ENCODE measurements around the gene MAGEB17. TPM values are rescaled to one million over a fixed set of nuclear protein-coding genes. Genes with fewer than 3 reads are reported as not detected.
A peak's percentile ranks its signal among the peaks of the same experiment; 100 is the strongest.

MAGEB17 gene
- total and polyA plus RNA-seq, 2 donors (not counting 1 experiment from before 2014, with no cell fraction given), result 0.10 TPM; not detected in 1

GRCh38 chrX:16137416-16138107 lies 29.7 kb upstream of the MAGEB17 start:
- H3K4me3 ChIP-seq (replicated peaks in 1 of 4; ENCODE audit: control extremely low read depth in 1 of 4, insufficient read depth in 1 of 4, low read depth in 3 of 4, low read length in 4 of 4), result no peak overlapping the region
- no peak overlapping the region for H3K9ac ChIP-seq (ENCODE audit: insufficient read depth, low read length)
- no peaks in the 10 kb centered on the region for H3K36me3 ChIP-seq (ENCODE audit: control insufficient read depth, insufficient read depth, low read length)
- no peaks in the 10 kb centered on the region for H4K20me1 ChIP-seq (ENCODE audit: control insufficient read depth, extremely low read depth, insufficient read depth, low read length)
- H3K9me3 ChIP-seq (ENCODE audit: control insufficient read depth, insufficient read depth, low read depth, low read length), result no peaks in the 10 kb centered on the region
- H3K4me1 ChIP-seq (ENCODE audit: control insufficient read depth, extremely low read depth, insufficient read depth, low read length), result no peaks in the 10 kb centered on the region
- no peaks in the 10 kb centered on the region for H3K79me2 ChIP-seq (ENCODE audit: control insufficient read depth, insufficient read depth, low read length)
- no peak overlapping the region for H2AFZ ChIP-seq (ENCODE audit: low read length)
- TF ChIP-seq CTCF (conservative IDR thresholded peaks at IDR 0.05 in 1 of 2, IDR thresholded peaks at IDR 0.05 in 1 of 2; ENCODE audit: low read depth in 1 of 2, low read length in 2 of 2) (no peak), EZH2 (IDR thresholded peaks at IDR 0.05; ENCODE audit: low read length, missing control alignments) (no peak)
- H3K27me3 ChIP-seq (ENCODE audit: control insufficient read depth, insufficient read depth, low read length), result no peaks in the 10 kb centered on the region
- no peak overlapping the region for H3K4me2 ChIP-seq (ENCODE audit: extremely low read depth, insufficient read depth, low read length)
- H3K27ac ChIP-seq (ENCODE audit: insufficient read depth, low read length), result no peak overlapping the region
- DNase-seq (ENCODE audit: low read depth in 2 of 2), result no peak

- Histone ChIP-seq H3K9ac (ENCODE audit: insufficient read depth, low read length) (no peak overlapping the region), H3K4me2 (ENCODE audit: extremely low read depth, insufficient read depth, low read length) (no peak overlapping the region), H2AFZ (ENCODE audit: low read length) (no peak overlapping the region), H3K4me1 (ENCODE audit: control insufficient read depth, extremely low read depth, insufficient read depth, low read length) (no peaks in the 10 kb centered on the region), H3K27me3 (ENCODE audit: control insufficient read depth, insufficient read depth, low read length) (no peaks in the 10 kb centered on the region), H3K36me3 (ENCODE audit: control insufficient read depth, insufficient read depth, low read length) (no peaks in the 10 kb centered on the region), H4K20me1 (ENCODE audit: control insufficient read depth, extremely low read depth, insufficient read depth, low read length) (no peaks in the 10 kb centered on the region), H3K4me3 (replicated peaks in 1 of 4; ENCODE audit: control extremely low read depth in 1 of 4, insufficient read depth in 1 of 4, low read depth in 3 of 4, low read length in 4 of 4) (no peak overlapping the region), H3K27ac (ENCODE audit: insufficient read depth, low read length) (no peak overlapping the region), H3K9me3 (ENCODE audit: control insufficient read depth, insufficient read depth, low read depth, low read length) (no peaks in the 10 kb centered on the region), H3K79me2 (ENCODE audit: control insufficient read depth, insufficient read depth, low read length) (no peaks in the 10 kb centered on the region)
- no peak for DNase-seq (ENCODE audit: low read depth in 2 of 2)
- no peak for TF ChIP-seq EZH2 (IDR thresholded peaks at IDR 0.05; ENCODE audit: low read length, missing control alignments)
- TF ChIP-seq CTCF (conservative IDR thresholded peaks at IDR 0.05 in 1 of 2, IDR thresholded peaks at IDR 0.05 in 1 of 2; ENCODE audit: low read depth in 1 of 2, low read length in 2 of 2), result peak in 1 of 2 donors; percentile 15
These were observed 29.2 kb upstream of the MAGEB17 start for GRCh38 chrX:16138108-16138427.

GRCh38 chrX:16140448-16140847 lies 26.8 kb upstream of the MAGEB17 start:
- Histone ChIP-seq H3K27ac (ENCODE audit: insufficient read depth, low read length) (no peak overlapping the region), H3K27me3 (ENCODE audit: control insufficient read depth, insufficient read depth, low read length) (no peaks in the 10 kb centered on the region), H4K20me1 (ENCODE audit: control insufficient read depth, extremely low read depth, insufficient read depth, low read length) (no peaks in the 10 kb centered on the region), H3K79me2 (ENCODE audit: control insufficient read depth, insufficient read depth, low read length) (no peaks in the 10 kb centered on the region), H3K9me3 (ENCODE audit: control insufficient read depth, insufficient read depth, low read depth, low read length) (no peaks in the 10 kb centered on the region), H3K4me2 (ENCODE audit: extremely low read depth, insufficient read depth, low read length) (no peak overlapping the region), H3K36me3 (ENCODE audit: control insufficient read depth, insufficient read depth, low read length) (no peaks in the 10 kb centered on the region), H3K4me1 (ENCODE audit: control insufficient read depth, extremely low read depth, insufficient read depth, low read length) (peaks cover 2% of the 10 kb centered on the region), H2AFZ (ENCODE audit: low read length) (no peak overlapping the region), H3K4me3 (replicated peaks in 1 of 4; ENCODE audit: control extremely low read depth in 1 of 4, insufficient read depth in 1 of 4, low read depth in 3 of 4, low read length in 4 of 4) (no peak overlapping the region), H3K9ac (ENCODE audit: insufficient read depth, low read length) (no peak overlapping the region)
- TF ChIP-seq EZH2 (IDR thresholded peaks at IDR 0.05; ENCODE audit: low read length, missing control alignments) (no peak), CTCF (conservative IDR thresholded peaks at IDR 0.05 in 1 of 2, IDR thresholded peaks at IDR 0.05 in 1 of 2; ENCODE audit: low read depth in 1 of 2, low read length in 2 of 2) (no peak)
- no peak for DNase-seq (ENCODE audit: low read depth in 2 of 2)
